Astrocyte (in vitro differentiated cells and primary cell): Measurements from ENCODE around the gene PPM1H. TPM values are rescaled to one million over a fixed set of nuclear protein-coding genes. Genes with fewer than 3 reads are reported as not detected.

ENCODE experiments used
- DNase-seq: peaks from one replicate; pipeline ENCODE4 v3.0.0-alpha.2; 2010; ENCODE audit warnings: low read depth
- FAIRE-seq: peaks from 2 replicates; lab custom pipeline; 2011; peaks lifted over from hg19 to GRCh38; lab: Jason Lieb, UNC
- H2AFZ ChIP-seq: 2 replicates; pipeline ENCODE4 v1.6.0; 2012; ENCODE audit warnings: low read depth, low read length, inconsistent platforms
- H3K27ac ChIP-seq: 2 replicates; pipeline ENCODE4 v1.5.1; 2011; ENCODE audit warnings: low read depth, low read length, inconsistent platforms
- H3K27me3 ChIP-seq: 2 replicates; pipeline ENCODE4 v1.6.0; 2011; ENCODE audit warnings: low read length, inconsistent platforms; ENCODE audit not compliant: insufficient read depth
- H3K36me3 ChIP-seq: 2 replicates; pipeline ENCODE4 v1.5.1; 2011; ENCODE audit warnings: low read length, inconsistent platforms; ENCODE audit not compliant: insufficient read depth
- H3K4me1 ChIP-seq: 2 replicates; pipeline ENCODE4 v1.5.1; 2011; ENCODE audit warnings: low read length, inconsistent platforms; ENCODE audit not compliant: insufficient read depth
- H3K4me2 ChIP-seq: 2 replicates; pipeline ENCODE4 v1.6.0; 2012; ENCODE audit warnings: low read length, inconsistent platforms
- H3K4me3 ChIP-seq: 2 replicates; pipeline ENCODE4 v1.5.1; 2011; ENCODE audit warnings: low read depth, mild to moderate bottlenecking, low read length, inconsistent platforms; ENCODE audit not compliant: insufficient read depth
- H3K79me2 ChIP-seq: 2 replicates; pipeline ENCODE4 v1.6.0; 2012; ENCODE audit warnings: mild to moderate bottlenecking, low read length, inconsistent platforms; ENCODE audit not compliant: insufficient read depth
- H3K9ac ChIP-seq: 2 replicates; pipeline ENCODE4 v1.6.0; 2012; ENCODE audit warnings: mild to moderate bottlenecking, low read length, inconsistent platforms
- H3K9me3 ChIP-seq: 2 replicates; pipeline ENCODE4 v1.5.1; 2012; ENCODE audit warnings: low read depth, mild to moderate bottlenecking, low read length, inconsistent platforms; ENCODE audit not compliant: insufficient read depth
- H4K20me1 ChIP-seq: 2 replicates; pipeline ENCODE4 v1.6.0; 2012; ENCODE audit warnings: low read length, inconsistent platforms; ENCODE audit not compliant: insufficient read depth
- H3K27ac Mint-ChIP-seq: one replicate; pipeline ENCODE4 v1.8.0; 2021; ENCODE audit warnings: mild to moderate bottlenecking, mixed read lengths; ENCODE audit not compliant: unreplicated experiment
- H3K27me3 Mint-ChIP-seq: one replicate; pipeline ENCODE4 v1.8.0; 2021; ENCODE audit warnings: low read depth, mixed read lengths; ENCODE audit not compliant: unreplicated experiment
- H3K36me3 Mint-ChIP-seq: one replicate; pipeline ENCODE4 v1.8.0; 2021; ENCODE audit warnings: low read depth, mixed read lengths; ENCODE audit not compliant: unreplicated experiment
- H3K4me1 Mint-ChIP-seq: one replicate; pipeline ENCODE4 v1.8.0; 2021; ENCODE audit warnings: low read depth, mixed read lengths; ENCODE audit not compliant: unreplicated experiment
- H3K4me3 Mint-ChIP-seq: one replicate; pipeline ENCODE4 v1.8.0; 2021; ENCODE audit warnings: mild to moderate bottlenecking, moderate library complexity, mixed read lengths; ENCODE audit not compliant: unreplicated experiment
- H3K9me3 Mint-ChIP-seq: one replicate; pipeline ENCODE4 v1.8.0; 2021; ENCODE audit warnings: mild to moderate bottlenecking, mixed read lengths; ENCODE audit not compliant: unreplicated experiment
- CTCF ChIP-seq: IDR thresholded peaks from 2 replicates; pipeline ENCODE4 v1.5.1; 2011; ENCODE audit warnings: low read depth, mild to moderate bottlenecking, inconsistent platforms, low read length, moderate library complexity; ENCODE audit not compliant: insufficient read depth
- EZH2 ChIP-seq: IDR thresholded peaks from 2 replicates; pipeline ENCODE4 v1.6.1; 2012; ENCODE audit warnings: mild to moderate bottlenecking, low read length, inconsistent platforms; ENCODE audit not compliant: insufficient read depth
- total RNA-seq: library from RNA; stranded (reverse); gene quantifications from 2 replicates; pipeline ENCODE4 v1.2.1, GENCODE V29; 2021

PPM1H gene
- total RNA-seq, 1 donor from 2014 or later, result 7.8 TPM

DNA sequence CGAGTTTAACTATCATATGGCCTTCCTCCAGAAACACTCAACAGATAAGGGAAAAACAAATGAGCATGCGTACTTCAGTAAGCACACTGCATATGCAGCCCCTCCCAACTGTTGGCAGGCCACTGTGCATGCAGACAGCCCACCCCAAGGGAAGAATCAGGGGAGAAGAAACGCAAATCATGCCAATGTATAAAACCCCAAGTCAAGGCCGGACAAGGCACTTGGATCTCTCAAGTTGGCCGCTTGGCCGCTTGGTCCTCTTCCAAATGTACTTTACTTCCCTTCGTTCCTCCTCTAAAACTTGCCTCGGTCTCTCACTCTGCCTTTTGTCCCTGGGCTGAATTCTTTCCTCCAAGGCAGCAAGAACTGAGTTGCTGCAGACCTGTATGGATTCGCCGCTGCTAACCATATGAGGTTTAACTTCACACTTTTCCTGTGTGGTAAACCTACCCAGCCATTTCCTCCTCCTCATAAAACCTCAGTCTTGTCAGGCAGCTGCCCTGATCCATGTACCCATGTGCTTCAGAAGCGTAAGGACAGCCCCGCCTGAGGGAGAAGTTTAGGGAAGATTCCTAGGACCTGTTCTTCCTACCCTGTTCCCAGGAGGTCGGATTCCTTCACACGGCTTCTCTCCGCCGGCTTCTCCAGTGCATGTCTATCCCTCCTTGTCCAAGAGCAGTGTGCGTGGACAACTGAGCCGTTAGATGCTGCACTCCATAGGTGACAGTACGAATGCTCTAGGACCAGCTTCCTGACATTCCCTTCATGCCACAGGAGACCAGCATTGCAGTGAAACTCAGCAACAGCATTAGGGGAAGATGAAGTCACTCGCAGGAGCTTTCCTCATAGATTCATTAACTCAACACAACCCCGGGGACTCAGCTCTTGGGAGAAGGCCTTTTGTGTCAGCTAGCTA is 280.4 kb downstream of the PPM1H start:
- no peaks in the 10 kb centered on the region for H3K9me3 Mint-ChIP-seq
- DNase-seq, result no peak
- peaks cover 5% of the 10 kb centered on the region for H3K4me1 Mint-ChIP-seq

DNA sequence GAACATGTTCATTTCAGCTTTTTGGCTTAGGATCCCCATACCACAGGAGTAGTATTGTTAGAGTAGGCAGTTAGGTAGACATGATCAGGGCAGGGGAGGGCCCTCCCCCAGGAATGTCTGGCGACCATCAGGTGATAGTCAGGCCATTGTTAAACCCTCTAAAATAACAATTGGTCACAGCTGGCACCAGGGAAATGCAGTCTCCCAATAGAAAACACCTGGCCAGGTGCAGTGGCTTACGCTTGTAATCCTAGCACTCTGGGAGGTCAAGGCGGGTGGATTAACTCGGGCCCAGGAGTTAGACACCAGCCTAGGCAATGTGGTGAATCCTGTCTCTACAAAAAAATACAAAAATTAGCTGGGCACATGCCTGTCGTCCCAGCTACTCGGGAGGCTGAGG is 281.2 kb downstream of the PPM1H start:
- DNase-seq (no peak), FAIRE-seq (no peak)
- H3K4me2 ChIP-seq, result no peak overlapping the region
- no peak overlapping the region for H2AFZ ChIP-seq
- Mint-ChIP-seq H3K4me3 (no peak overlapping the region), H3K36me3 (no peaks in the 10 kb centered on the region), H3K27ac (no peak overlapping the region), H3K27me3 (no peaks in the 10 kb centered on the region), H3K9me3 (no peaks in the 10 kb centered on the region), H3K4me1 (peaks cover 5% of the 10 kb centered on the region)
- no peaks in the 10 kb centered on the region for H3K79me2 ChIP-seq
- H3K27me3 ChIP-seq, result no peaks in the 10 kb centered on the region
- H3K9me3 ChIP-seq, result no peaks in the 10 kb centered on the region
- no peaks in the 10 kb centered on the region for H3K4me1 ChIP-seq
- no peaks in the 10 kb centered on the region for H4K20me1 ChIP-seq
- no peak overlapping the region for H3K9ac ChIP-seq
- no peak overlapping the region for H3K4me3 ChIP-seq
- no peaks in the 10 kb centered on the region for H3K36me3 ChIP-seq
- H3K27ac ChIP-seq, result no peak overlapping the region
- TF ChIP-seq CTCF (no peak), EZH2 (no peak)

More for the DNA sequence above, 280.4 kb downstream of the PPM1H start:
- H3K79me2 ChIP-seq, result no peaks in the 10 kb centered on the region
- no peaks in the 10 kb centered on the region for H3K4me1 ChIP-seq
- H3K4me2 ChIP-seq, result no peak overlapping the region
- Mint-ChIP-seq H3K27me3 (no peaks in the 10 kb centered on the region), H3K27ac (no peak overlapping the region), H3K4me3 (no peak overlapping the region), H3K36me3 (peaks cover 2% of the 10 kb centered on the region)
- no peak overlapping the region for H3K27ac ChIP-seq
- no peak overlapping the region for H3K4me3 ChIP-seq
- FAIRE-seq, result no peak
- no peaks in the 10 kb centered on the region for H4K20me1 ChIP-seq
- no peaks in the 10 kb centered on the region for H3K36me3 ChIP-seq
- H3K9ac ChIP-seq, result no peak overlapping the region
- H3K27me3 ChIP-seq, result no peaks in the 10 kb centered on the region
- TF ChIP-seq CTCF, result no peak
- TF ChIP-seq EZH2, result no peak
- H3K9me3 ChIP-seq, result no peaks in the 10 kb centered on the region
- no peak overlapping the region for H2AFZ ChIP-seq

DNA sequence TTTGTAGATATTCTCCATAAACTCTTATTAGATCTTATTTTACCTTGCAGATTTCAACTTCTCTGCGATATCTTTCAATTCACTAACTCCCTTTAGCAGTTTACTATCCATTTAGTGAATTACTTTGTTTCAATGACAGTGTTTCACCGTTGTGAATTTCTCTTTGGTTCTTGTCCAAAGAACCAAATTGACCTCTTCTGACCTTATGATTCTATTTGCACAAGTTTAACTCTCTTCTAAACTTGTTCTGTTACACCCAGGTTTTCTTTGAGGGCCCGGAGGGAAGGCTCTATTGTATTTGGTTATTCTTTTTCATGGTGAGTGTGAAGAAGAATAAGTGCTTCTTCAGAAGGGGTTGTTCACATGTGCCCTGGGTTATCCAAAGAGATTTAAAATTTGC is 281.6 kb downstream of the PPM1H start:
- Histone ChIP-seq H3K36me3 (no peaks in the 10 kb centered on the region), H3K27me3 (no peaks in the 10 kb centered on the region), H2AFZ (no peak overlapping the region), H3K9me3 (no peaks in the 10 kb centered on the region), H3K4me1 (no peaks in the 10 kb centered on the region), H3K27ac (no peak overlapping the region), H4K20me1 (no peaks in the 10 kb centered on the region), H3K4me2 (no peak overlapping the region), H3K9ac (no peak overlapping the region), H3K79me2 (no peaks in the 10 kb centered on the region), H3K4me3 (no peak overlapping the region)
- Mint-ChIP-seq H3K4me3 (no peak overlapping the region), H3K27ac (no peak overlapping the region), H3K27me3 (no peaks in the 10 kb centered on the region), H3K9me3 (no peaks in the 10 kb centered on the region), H3K36me3 (no peaks in the 10 kb centered on the region), H3K4me1 (peaks cover 5% of the 10 kb centered on the region)
- DNase-seq, result no peak
- FAIRE-seq, result no peak
- TF ChIP-seq EZH2 (no peak), CTCF (no peak)
